Posterior vena cava (tissue), 2 donors: ENCODE measurements around the gene FARS2. TPM values are rescaled to one million over a fixed set of nuclear protein-coding genes. Genes with fewer than 3 reads are reported as not detected.

Experiments
- DNase-seq: peaks from one replicate; pipeline ENCODE4 v3.0.0-alpha.2; 2020; ENCODE audit warnings: low spot score
- intact Hi-C, 2 donors: fragments of 100-400 bp; cut with DNase I; formaldehyde crosslinking; loops; one replicate each; pipeline versions ENCODE4 v1.14.1 to v1.14.2; 2022 to 2023
- total RNA-seq, 2 donors: library from RNA; stranded (reverse); fragmentation: NEBNext Ultra II Directional; extraction: Animal tissue kit (Norgen Biotek cat#: 25700); gene quantifications; one replicate each; pipeline ENCODE4 v1.2.1, GENCODE V29; 2021
- donor health status: DM: yes; HTN: yes; CAD: no.
- donor health status: DM: yes; HTN: yes; CAD: no.

FARS2 gene
- total RNA-seq, 2 donors from 2014 or later = 13.3 to 13.6 TPM

DNA sequence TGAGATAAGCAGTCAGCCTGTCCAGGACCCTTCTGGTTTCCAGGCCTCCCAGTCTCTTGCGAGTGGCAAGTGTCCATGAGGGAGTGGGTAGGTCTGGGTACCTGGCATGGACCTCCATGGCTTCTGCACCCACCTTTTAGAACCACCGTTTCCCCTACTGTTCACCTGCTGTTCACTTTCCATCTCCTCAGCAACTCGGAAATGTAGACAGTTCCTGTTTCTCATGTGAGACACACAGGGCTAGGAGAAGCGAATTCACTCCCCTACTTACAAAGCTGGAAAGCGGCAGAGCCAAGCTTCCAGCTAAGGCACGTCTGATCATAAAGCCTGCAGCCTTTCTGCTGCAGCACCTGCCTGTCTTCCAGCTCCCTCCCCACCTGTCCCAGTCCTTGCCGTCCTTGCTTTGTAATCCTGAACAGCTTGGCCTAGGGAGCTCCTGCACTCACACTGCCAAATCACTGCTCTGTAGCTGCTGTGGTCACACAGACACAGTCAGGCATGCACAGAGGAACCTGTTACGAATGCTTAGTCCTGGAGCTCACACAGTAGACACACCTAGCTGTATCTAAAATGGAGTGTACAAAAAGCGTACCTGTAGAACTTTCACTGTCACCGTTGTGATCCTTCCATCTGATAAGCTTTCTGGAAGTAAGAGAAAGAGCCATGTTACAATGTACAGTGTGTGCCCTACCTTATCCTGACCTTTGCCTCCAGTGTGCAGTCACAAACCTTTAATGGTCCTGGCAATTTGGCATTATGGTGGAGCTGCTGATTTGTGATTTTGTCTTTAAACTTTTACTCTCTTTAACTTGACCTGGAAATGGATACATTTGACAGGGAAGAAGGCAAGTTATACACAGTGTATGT, 451.3 kb downstream of the FARS2 start:
- intact Hi-C loops = no loop called here

DNA sequence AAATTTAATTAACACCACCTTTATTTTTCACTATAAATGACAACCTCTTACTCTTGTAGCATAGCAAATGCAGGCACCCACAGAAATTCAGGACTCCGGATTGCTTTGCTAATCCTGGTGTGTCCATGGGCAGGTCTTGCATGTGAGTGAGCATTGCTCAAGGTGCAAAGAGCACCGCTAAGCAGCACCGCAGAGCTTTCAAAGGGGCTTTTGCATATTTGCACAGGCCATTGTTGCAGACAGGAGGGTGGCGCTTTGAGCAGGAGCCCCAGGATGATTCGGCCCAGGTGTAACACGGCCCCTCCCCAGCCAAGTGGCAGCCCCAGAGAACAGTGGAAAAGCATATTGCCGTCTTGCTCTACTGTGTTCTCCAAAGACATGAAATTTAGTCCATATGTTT, 452.2 kb downstream of the FARS2 start:
- no peak for DNase-seq
- intact Hi-C loops = no loop called here

More for the DNA sequence above, 451.3 kb downstream of the FARS2 start:
- DNase-seq = no peak

GRCh38 chr6:5718231-5718947, 457.1 kb downstream of the FARS2 start:
- DNase-seq = no peak
- intact Hi-C loops = no loop called here

- intact Hi-C loops = no loop called here
- DNase-seq = no peak
Measured at GRCh38 chr6:5723841-5724691, 462.8 kb downstream of the FARS2 start.

DNA sequence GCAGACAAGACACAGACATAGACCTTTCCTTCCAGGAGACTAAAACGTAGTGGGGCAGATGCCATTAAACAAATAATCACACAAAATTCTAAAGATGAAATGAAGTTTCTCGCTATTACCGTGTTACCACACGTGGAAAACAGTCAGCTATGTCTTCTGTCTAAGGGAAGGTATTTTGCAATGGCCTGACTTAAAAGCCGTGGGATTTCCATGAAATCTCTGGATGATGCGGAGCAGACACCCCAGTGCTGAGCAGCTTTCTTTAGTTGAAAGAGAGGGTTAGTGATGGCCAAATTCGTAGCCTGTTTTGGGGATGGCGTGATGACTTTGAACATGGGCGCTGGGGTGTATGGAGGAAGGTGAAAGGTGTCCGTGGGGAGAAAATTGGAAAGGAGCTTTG, 463.6 kb downstream of the FARS2 start:
- intact Hi-C loops = no loop called here
- DNase-seq = no peak

DNA sequence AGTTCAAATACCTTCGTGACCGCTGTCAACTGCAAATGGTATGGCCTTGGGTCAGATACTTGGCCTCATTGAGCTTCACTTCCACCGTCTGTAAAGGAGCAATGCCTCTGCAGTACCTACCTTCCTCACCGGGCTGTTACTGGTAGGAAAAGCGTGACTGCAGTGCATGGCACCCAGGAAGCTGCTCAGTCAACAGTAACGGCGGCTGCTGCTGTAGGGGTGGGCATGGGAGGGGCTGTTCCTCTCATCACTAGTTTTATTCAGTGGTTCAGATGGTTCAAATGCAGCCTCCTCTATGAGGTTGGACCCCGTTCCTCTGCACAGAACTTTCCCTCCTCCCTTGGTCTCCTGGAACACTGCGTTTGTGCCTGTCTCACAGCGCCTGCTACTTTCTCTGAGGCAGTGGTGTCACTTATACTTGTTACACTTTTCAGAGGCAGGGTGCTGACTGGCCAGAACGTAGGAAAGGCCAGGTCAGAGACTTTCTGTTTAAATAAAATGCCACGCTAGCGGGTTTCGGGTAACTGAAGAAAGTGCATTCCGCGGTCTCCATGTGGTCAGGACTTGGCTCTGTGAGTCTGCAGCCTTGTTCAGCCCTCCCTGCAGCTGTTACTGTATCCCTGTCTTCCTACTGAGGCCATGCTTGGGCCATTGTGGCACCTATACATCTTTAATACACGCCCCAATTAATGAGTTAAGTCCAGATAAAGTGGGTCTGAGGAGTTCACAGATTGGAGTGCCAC, 465.8 kb downstream of the FARS2 start:
- no peak for DNase-seq

GRCh38 chr6:5728351-5729079, 467.2 kb downstream of the FARS2 start:
- intact Hi-C loops = no loop called here
- no peak for DNase-seq

More for the DNA sequence above, 465.8 kb downstream of the FARS2 start:
- intact Hi-C loops = no loop called here

GRCh38 chr6:5729080-5729434, 467.7 kb downstream of the FARS2 start:
- intact Hi-C loops = no loop called here
- DNase-seq = no peak

- intact Hi-C loops = no loop called here
- no peak for DNase-seq
Measured at GRCh38 chr6:5729813-5730517, 468.7 kb downstream of the FARS2 start.

DNA sequence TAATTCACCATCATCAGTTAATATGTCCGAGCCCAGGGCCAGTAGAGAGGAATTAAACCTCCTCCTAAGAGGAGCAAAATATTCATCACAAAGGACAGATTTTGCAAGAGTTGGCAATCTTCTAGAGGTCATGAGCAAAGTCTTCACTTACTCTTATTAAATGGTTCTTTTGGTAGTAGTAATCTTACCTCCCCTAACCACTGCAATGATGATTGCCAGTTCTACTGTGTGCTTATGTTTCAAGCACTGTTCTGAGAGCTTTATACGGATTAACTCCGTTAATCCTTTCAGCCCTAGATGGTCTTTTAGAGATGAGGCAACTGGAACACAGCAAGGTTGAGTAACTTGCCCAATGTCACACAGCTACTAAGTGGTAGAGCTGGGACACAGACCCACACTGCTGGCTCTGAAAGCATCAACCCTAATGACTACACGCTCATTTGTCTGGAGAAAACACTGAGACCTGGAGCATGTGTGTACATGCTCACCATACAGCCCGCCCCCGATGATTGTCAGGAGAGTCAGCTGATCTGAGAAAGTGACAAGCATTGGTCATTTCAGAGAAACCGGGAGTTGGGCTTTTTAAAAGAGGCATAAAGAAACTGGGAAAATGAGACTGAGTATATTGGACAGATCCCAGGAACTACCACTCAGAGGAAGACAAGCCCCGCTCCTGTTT, 469.4 kb downstream of the FARS2 start:
- DNase-seq = no peak
- intact Hi-C loops = no loop called here

DNA sequence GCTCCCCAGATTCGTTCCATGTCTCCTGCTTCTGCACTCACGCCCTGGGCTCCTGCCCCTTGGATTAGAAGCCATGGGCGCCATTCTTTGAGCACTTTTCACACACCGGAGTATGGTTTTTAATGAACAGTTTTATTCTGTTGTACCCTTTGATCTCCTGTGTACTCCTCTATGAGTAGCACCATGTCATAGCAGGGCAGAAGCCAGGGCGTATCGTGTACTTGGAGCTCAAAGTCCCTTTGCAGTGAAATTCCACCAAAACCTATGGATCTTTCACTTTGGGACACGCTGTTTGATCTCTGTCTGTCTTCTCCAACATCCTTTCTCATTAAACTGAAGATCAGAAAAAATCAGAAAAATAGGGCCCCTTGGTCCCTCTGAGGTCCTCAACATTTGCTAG, 470.1 kb downstream of the FARS2 start:
- intact Hi-C loops = no loop called here
- DNase-seq = no peak

DNA sequence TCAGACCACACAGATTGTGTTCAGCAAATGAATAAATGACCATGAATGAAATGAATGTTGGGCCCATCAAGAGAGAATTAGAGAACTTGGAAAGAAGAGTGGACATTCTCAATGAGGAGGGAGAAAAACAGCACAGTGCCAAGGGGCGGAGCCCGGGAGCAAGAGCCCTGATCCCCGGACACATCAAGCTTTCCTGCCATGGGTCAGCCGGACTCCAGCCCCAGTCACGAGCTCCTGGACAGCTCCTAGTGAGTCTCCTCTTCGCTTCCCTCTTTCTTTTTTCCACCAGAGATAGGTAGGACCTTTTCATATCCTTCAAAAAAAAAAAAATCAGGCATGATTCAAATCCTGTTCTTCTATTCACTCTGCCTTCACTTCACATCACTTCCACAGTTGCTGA, 471.2 kb downstream of the FARS2 start:
- no peak for DNase-seq

GRCh38 chr6:5736016-5736738, 474.9 kb downstream of the FARS2 start:
- DNase-seq = no peak
- intact Hi-C loops = no loop called here

More for the DNA sequence above, 471.2 kb downstream of the FARS2 start:
- intact Hi-C loops = no loop called here

- intact Hi-C loops = no loop called here
- DNase-seq = no peak
Measured at GRCh38 chr6:5737460-5737859, 476.1 kb downstream of the FARS2 start.

- intact Hi-C loops = no loop called here
Measured at GRCh38 chr6:5738211-5738610, 476.9 kb downstream of the FARS2 start.

DNA sequence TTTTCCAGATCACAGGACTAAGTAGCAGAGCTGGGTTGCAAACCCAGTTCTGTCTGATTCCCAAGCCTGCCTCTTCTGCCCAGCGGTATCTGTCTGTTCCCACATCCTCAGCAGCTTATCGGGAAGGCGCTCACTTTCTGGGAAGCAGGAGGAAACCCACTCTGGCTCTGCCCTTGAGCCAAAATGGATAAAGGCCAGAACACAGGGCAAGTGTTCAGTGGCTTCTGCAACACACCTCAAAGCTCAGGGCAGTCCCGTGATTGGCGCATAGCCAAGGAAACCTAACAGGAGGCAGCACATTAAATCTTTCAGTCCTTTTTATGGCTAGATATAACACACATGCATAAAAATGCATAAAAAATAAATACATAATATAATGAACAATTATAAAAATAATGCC, 483.2 kb downstream of the FARS2 start:
- intact Hi-C loops = loop anchor here in 1 of 2 donors (2.0 kb wide), 1 partner anchor 76 kb away; no protein-coding TSS in a partner anchor
- DNase-seq = no peak

More at GRCh38 chr6:5738211-5738610, 476.9 kb downstream of the FARS2 start:
- no peak for DNase-seq
